GM12878 (cell line): ENCODE results near the gene PPP4R3B. TPM values are rescaled to one million over a fixed set of nuclear protein-coding genes. Genes with fewer than 3 reads are reported as not detected.

Source experiments
- ATAC-seq: fragments of 200-7000 bp; cut with Tn5 transposase; 3 replicates; pipeline ENCODE4 v1.9.1; 2020; ENCODE audit warnings: mild to moderate bottlenecking, moderate library complexity
- BruUV-seq: library from RNA; stranded (reverse); fragments of 400-500 nt; replicated peaks from 2 replicates; lab custom pipeline; 2021; lab: Mats Ljungman, UMichigan
- CTCF ChIA-PET: fragments of 300-600 bp; sonication (Branson Sonifier 250); formaldehyde crosslinking; extraction: SDS; loops from one replicate; lab custom pipeline; 2021; ENCODE audit warnings: inconsistent platforms; lab: Yijun Ruan, JAX
- POLR2A ChIA-PET: fragments of 350-600 bp; formaldehyde crosslinking; extraction: SDS; loops from one replicate; lab custom pipeline; 2021; ENCODE audit warnings: inconsistent platforms; lab: Charles Lee
- RAD21 ChIA-PET: fragments of 300-600 bp; sonication (Branson Sonifier 250); formaldehyde crosslinking; loops from one replicate; lab custom pipeline; 2023; ENCODE audit warnings: antibody characterized with exemption; ENCODE audit not compliant: unreplicated experiment; lab: Charles Lee
- SMC1A ChIA-PET: fragments of 300-600 bp; sonication (Branson Sonifier 250); formaldehyde crosslinking; loops from one replicate; lab custom pipeline; 2023; ENCODE audit not compliant: unreplicated experiment, uncharacterized antibody; lab: Charles Lee
- DNase-seq: peaks from one replicate; pipeline ENCODE4 v3.0.0-alpha.2; 2011; ENCODE audit warnings: low read depth, low spot score
- FAIRE-seq: peaks from 3 replicates; lab custom pipeline; 2011; peaks lifted over from hg19 to GRCh38; lab: Jason Lieb, UNC
- H2AFZ ChIP-seq: 2 replicates; pipeline ENCODE4 v1.6.0; 2011; ENCODE audit warnings: low read depth, low read length, control low read depth; ENCODE audit not compliant: control insufficient read depth
- H3K27ac ChIP-seq: 2 replicates; pipeline ENCODE4 v1.5.1; 2011; ENCODE audit warnings: control low read depth; ENCODE audit not compliant: control insufficient read depth, insufficient read depth
- H3K27me3 ChIP-seq, 2 experiments: replicated peaks in 1 of 2; 2 replicates each; pipeline versions ENCODE4 v1.6.0 to v1.6.1; 2011; ENCODE audit warnings: low read length in 1 of 2; ENCODE audit not compliant: control insufficient read depth in 2 of 2, insufficient read depth in 2 of 2
- H3K36me3 ChIP-seq, 2 experiments: 2 replicates each; pipeline ENCODE4 v1.5.1; 2011; ENCODE audit warnings: low read length in 1 of 2; ENCODE audit not compliant: control insufficient read depth in 2 of 2, insufficient read depth in 2 of 2
- H3K4me1 ChIP-seq: 2 replicates; pipeline ENCODE4 v1.6.1; 2011; ENCODE audit warnings: mild to moderate bottlenecking, low read length, moderate library complexity, mixed read lengths; ENCODE audit not compliant: control insufficient read depth, insufficient read depth
- H3K4me2 ChIP-seq: 2 replicates; pipeline ENCODE4 v1.6.0; 2011; ENCODE audit warnings: control low read depth; ENCODE audit not compliant: control insufficient read depth, insufficient read depth
- H3K4me3 ChIP-seq: fragments of 200-600 bp; sonication (generic); 2 replicates; pipeline ENCODE4 v1.5.1; 2016
- H3K79me2 ChIP-seq: 2 replicates; pipeline ENCODE4 v1.6.0; 2011; ENCODE audit warnings: low read length; ENCODE audit not compliant: control insufficient read depth, insufficient read depth
- H3K9ac ChIP-seq: 2 replicates; pipeline ENCODE4 v1.8.0; 2011; ENCODE audit warnings: low read length, control low read depth, mixed read lengths; ENCODE audit not compliant: control insufficient read depth, insufficient read depth
- H3K9me3 ChIP-seq: replicated peaks from 3 replicates; pipeline ENCODE4 v1.5.1; 2011; ENCODE audit warnings: mild to moderate bottlenecking, low read length; ENCODE audit not compliant: control insufficient read depth, insufficient read depth
- H4K20me1 ChIP-seq: 2 replicates; pipeline ENCODE4 v1.6.0; 2011; ENCODE audit not compliant: control insufficient read depth, insufficient read depth
- ASH2L ChIP-seq: fragments of 300-600, 200-600 bp; sonication (generic); IDR thresholded peaks from 2 replicates; pipeline ENCODE4 v1.6.1; 2017; ENCODE audit warnings: low read depth, mild to moderate bottlenecking, borderline replicate concordance
- FOXM1 ChIP-seq: IDR thresholded peaks from 2 replicates; pipeline ENCODE4 v1.6.1; 2012; ENCODE audit warnings: low read depth, mild to moderate bottlenecking, inconsistent platforms, low read length, moderate library complexity
- NBN ChIP-seq: fragments of 450-650 bp; IDR thresholded peaks from 2 replicates; pipeline ENCODE4 v1.6.1; 2016
- RAD21 ChIP-seq: IDR thresholded peaks from 2 replicates; pipeline ENCODE4 v1.6.1; 2011; ENCODE audit warnings: mild to moderate bottlenecking, low read depth, low read length, moderate library complexity; ENCODE audit not compliant: insufficient read depth
- SREBF1 ChIP-seq: IDR thresholded peaks from 2 replicates; pipeline ENCODE4 v1.6.1; 2012; ENCODE audit warnings: mild to moderate bottlenecking, low read length
- SUPT20H ChIP-seq: IDR thresholded peaks from 2 replicates; pipeline ENCODE4 v1.6.1; 2011; ENCODE audit warnings: low read depth, mild to moderate bottlenecking, low read length, moderate library complexity, borderline replicate concordance; ENCODE audit not compliant: control insufficient read depth
- ZSCAN29 ChIP-seq: fragments of 450-650 bp; IDR thresholded peaks from 2 replicates; pipeline ENCODE4 v1.6.1; 2017; ENCODE audit warnings: mild to moderate bottlenecking, moderate library complexity
- WGBS: methylation state at CpG from one replicate; pipeline ENCODE4 v1.1.6; 2016; ENCODE audit warnings: low lambda C conversion rate; ENCODE audit not compliant: insufficient replicate concordance, insufficient coverage; ENCODE audit errors: missing lambda C conversion rate; 5-methylcytosine and 5-hydroxymethylcytosine counted together
- in situ Hi-C: fragments of 300-500 bp; cut with MboI; formaldehyde crosslinking; loops from 9 replicates; pipeline ENCODE4 v1.14.3; 2018; ENCODE audit warnings: mixed read lengths
- intact Hi-C: fragments of 100-400 bp; cut with micrococcal nuclease; formaldehyde crosslinking; loops from one replicate; pipeline ENCODE4 v1.14.2; 2022; ENCODE audit not compliant: unreplicated experiment
- polyA plus RNA-seq, 11 experiments: library from polyadenylated mRNA; depleted of rRNA in 4 of 11; unstranded in 6 of 11; stranded (reverse) in 5 of 11; fragments of >200 nt; fragmentation: Nextera tagmentation in 4 of 11; fragmentation: Illumina TruSeq in 1 of 11; extraction: Ambion mirVana in 4 of 11; extraction: Trizol in 1 of 11; gene quantifications; 1 replicate in 1 of 11; 2 replicates in 10 of 11; pipeline versions ENCODE4 v1.2.1 to v1.2.3, GENCODE V29; 2011 to 2016; ENCODE audit warnings: inconsistent platforms in 2 of 11, missing spikeins in 2 of 11, low read depth in 1 of 11
- total RNA-seq, 4 experiments: library from RNA; depleted of rRNA in 3 of 4; stranded (reverse); fragments of >200 nt in 3 of 4; fragmentation: Illumina TruSeq in 1 of 4; extraction: Trizol in 1 of 4; gene quantifications; 2 replicates each; pipeline versions ENCODE4 v1.2.1 to v1.2.3, GENCODE V29; 2013 to 2021
- TF ChIP-seq, protein P1 (sequence below), 3 experiments: IDR thresholded peaks in 2 of 3; conservative IDR thresholded peaks in 1 of 3; 2 replicates each; pipeline ENCODE4 v1.5.1; 2011; ENCODE audit warnings: low read depth in 3 of 3, low read length in 3 of 3, mild to moderate bottlenecking in 3 of 3, control low read depth in 2 of 3, moderate library complexity in 2 of 3, inconsistent platforms in 1 of 3, mixed read lengths in 1 of 3; ENCODE audit not compliant: control insufficient read depth in 2 of 3, insufficient read depth in 1 of 3; ENCODE audit errors: extremely low read depth in 1 of 3
- TF ChIP-seq, protein P2 (sequence below): IDR thresholded peaks from 2 replicates; pipeline ENCODE4 v1.6.1; 2011; ENCODE audit warnings: borderline replicate concordance, low read depth, mild to moderate bottlenecking, moderate library complexity, low read length; ENCODE audit not compliant: insufficient read depth, poor library complexity, severe bottlenecking
- TF ChIP-seq, protein P3 (sequence below): fragments of 450-650 bp; IDR thresholded peaks from 2 replicates; pipeline ENCODE4 v1.6.1; 2016; ENCODE audit warnings: mild to moderate bottlenecking, moderate library complexity, borderline replicate concordance

The PPP4R3B gene
- total and polyA plus RNA-seq, 10 of the 15 experiments (the other 5 are each of a cell fraction or from before 2014, with no cell fraction given) = 10.9 to 70.1 (median 49.2) TPM

GRCh38 chr2:55547001-55547400 is 70.4 kb downstream of the PPP4R3B start:
- POLR2A ChIA-PET = no interaction called here
- Histone ChIP-seq H3K4me2 (no peak overlapping the region), H3K27ac (no peak overlapping the region), H3K4me3 (no peak overlapping the region), H2AFZ (no peak overlapping the region), H4K20me1 (no peaks in the 10 kb centered on the region), H3K36me3 (peaks cover 2 to 9% of the 10 kb centered on the region in 2 experiments; a peak in 3 of 4 replicates), H3K27me3 (no peaks in the 10 kb centered on the region), H3K4me1 (no peaks in the 10 kb centered on the region), H3K79me2 (no peaks in the 10 kb centered on the region), H3K9ac (no peak overlapping the region), H3K9me3 (no peaks in the 10 kb centered on the region)
- WGBS = 100% methylated on average over 1 of the region's 1 CpG
- SMC1A ChIA-PET = no interaction called here
- CTCF ChIA-PET = no interaction called here
- DNase-seq = no peak
- RAD21 ChIA-PET = no interaction called here
- BruUV-seq = no TSS peak
- intact Hi-C loops (no loop called here), in situ Hi-C loops (no loop called here)
- ATAC-seq = no peak
- FAIRE-seq = no peak
- TF ChIP-seq SREBF1 = no peak
- TF ChIP-seq FOXM1 = no peak
- TF ChIP-seq, protein P1, sequence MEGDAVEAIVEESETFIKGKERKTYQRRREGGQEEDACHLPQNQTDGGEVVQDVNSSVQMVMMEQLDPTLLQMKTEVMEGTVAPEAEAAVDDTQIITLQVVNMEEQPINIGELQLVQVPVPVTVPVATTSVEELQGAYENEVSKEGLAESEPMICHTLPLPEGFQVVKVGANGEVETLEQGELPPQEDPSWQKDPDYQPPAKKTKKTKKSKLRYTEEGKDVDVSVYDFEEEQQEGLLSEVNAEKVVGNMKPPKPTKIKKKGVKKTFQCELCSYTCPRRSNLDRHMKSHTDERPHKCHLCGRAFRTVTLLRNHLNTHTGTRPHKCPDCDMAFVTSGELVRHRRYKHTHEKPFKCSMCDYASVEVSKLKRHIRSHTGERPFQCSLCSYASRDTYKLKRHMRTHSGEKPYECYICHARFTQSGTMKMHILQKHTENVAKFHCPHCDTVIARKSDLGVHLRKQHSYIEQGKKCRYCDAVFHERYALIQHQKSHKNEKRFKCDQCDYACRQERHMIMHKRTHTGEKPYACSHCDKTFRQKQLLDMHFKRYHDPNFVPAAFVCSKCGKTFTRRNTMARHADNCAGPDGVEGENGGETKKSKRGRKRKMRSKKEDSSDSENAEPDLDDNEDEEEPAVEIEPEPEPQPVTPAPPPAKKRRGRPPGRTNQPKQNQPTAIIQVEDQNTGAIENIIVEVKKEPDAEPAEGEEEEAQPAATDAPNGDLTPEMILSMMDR (IDR thresholded peaks at IDR 0.05 in 2 of 3, conservative IDR thresholded peaks at IDR 0.05 in 1 of 3; ENCODE audit: control insufficient read depth in 2 of 3, extremely low read depth in 1 of 3, insufficient read depth in 1 of 3, low read depth in 3 of 3, low read length in 3 of 3) = no peak
- no peak for TF ChIP-seq RAD21
- no peak for TF ChIP-seq SUPT20H
- no peak for TF ChIP-seq NBN
- TF ChIP-seq ASH2L = no peak
- TF ChIP-seq, protein P2, sequence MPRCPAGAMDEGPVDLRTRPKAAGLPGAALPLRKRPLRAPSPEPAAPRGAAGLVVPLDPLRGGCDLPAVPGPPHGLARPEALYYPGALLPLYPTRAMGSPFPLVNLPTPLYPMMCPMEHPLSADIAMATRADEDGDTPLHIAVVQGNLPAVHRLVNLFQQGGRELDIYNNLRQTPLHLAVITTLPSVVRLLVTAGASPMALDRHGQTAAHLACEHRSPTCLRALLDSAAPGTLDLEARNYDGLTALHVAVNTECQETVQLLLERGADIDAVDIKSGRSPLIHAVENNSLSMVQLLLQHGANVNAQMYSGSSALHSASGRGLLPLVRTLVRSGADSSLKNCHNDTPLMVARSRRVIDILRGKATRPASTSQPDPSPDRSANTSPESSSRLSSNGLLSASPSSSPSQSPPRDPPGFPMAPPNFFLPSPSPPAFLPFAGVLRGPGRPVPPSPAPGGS = no peak
- no peak for TF ChIP-seq ZSCAN29
- TF ChIP-seq, protein P3, sequence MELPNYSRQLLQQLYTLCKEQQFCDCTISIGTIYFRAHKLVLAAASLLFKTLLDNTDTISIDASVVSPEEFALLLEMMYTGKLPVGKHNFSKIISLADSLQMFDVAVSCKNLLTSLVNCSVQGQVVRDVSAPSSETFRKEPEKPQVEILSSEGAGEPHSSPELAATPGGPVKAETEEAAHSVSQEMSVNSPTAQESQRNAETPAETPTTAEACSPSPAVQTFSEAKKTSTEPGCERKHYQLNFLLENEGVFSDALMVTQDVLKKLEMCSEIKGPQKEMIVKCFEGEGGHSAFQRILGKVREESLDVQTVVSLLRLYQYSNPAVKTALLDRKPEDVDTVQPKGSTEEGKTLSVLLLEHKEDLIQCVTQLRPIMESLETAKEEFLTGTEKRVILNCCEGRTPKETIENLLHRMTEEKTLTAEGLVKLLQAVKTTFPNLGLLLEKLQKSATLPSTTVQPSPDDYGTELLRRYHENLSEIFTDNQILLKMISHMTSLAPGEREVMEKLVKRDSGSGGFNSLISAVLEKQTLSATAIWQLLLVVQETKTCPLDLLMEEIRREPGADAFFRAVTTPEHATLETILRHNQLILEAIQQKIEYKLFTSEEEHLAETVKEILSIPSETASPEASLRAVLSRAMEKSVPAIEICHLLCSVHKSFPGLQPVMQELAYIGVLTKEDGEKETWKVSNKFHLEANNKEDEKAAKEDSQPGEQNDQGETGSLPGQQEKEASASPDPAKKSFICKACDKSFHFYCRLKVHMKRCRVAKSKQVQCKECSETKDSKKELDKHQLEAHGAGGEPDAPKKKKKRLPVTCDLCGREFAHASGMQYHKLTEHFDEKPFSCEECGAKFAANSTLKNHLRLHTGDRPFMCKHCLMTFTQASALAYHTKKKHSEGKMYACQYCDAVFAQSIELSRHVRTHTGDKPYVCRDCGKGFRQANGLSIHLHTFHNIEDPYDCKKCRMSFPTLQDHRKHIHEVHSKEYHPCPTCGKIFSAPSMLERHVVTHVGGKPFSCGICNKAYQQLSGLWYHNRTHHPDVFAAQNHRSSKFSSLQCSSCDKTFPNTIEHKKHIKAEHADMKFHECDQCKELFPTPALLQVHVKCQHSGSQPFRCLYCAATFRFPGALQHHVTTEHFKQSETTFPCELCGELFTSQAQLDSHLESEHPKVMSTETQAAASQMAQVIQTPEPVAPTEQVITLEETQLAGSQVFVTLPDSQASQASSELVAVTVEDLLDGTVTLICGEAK = no peak
